OCI-LY1 (cell line): ENCODE measurements around the gene MTSS2.

ENCODE experiments used
- H2AFZ ChIP-seq: fragments of 200-600 bp; sonication (generic), shearing (Covaris generic); 2 replicates; pipeline ENCODE4 v1.6.0; 2014; ENCODE audit warnings: antibody characterized with exemption, mild to moderate bottlenecking, low read length
- H3F3A ChIP-seq: fragments of 200-600 bp; sonication (generic), shearing (Covaris generic); 2 replicates; pipeline ENCODE4 v1.6.0; 2014; ENCODE audit warnings: mild to moderate bottlenecking, antibody characterized with exemption, low read length, moderate library complexity; ENCODE audit not compliant: insufficient read depth
- H3K27ac ChIP-seq: fragments of 200-600 bp; sonication (generic); 2 replicates; pipeline ENCODE4 v1.5.1; 2014; ENCODE audit warnings: low read length, mixed run types, mild to moderate bottlenecking, low read depth; ENCODE audit not compliant: poor library complexity, severe bottlenecking
- H3K27me3 ChIP-seq: fragments of 200-600 bp; sonication (generic); 2 replicates; pipeline ENCODE4 v1.6.0; 2014; ENCODE audit warnings: antibody characterized with exemption, mild to moderate bottlenecking, low read length, moderate library complexity; ENCODE audit not compliant: insufficient read depth
- H3K36me3 ChIP-seq: fragments of 200-600 bp; sonication (generic); 2 replicates; pipeline ENCODE4 v1.6.1; 2014; ENCODE audit warnings: mild to moderate bottlenecking, antibody characterized with exemption, low read length, moderate library complexity, mixed read lengths; ENCODE audit not compliant: insufficient read depth
- H3K4me1 ChIP-seq: fragments of 200-600 bp; sonication (generic); 2 replicates; pipeline ENCODE4 v1.5.1; 2014; ENCODE audit warnings: mild to moderate bottlenecking, low read length, moderate library complexity; ENCODE audit not compliant: insufficient read depth, severe bottlenecking
- H3K4me2 ChIP-seq: fragments of 200-600 bp; sonication (generic), shearing (Covaris generic); 2 replicates; pipeline ENCODE4 v1.6.1; 2014; ENCODE audit warnings: low read length
- H3K4me3 ChIP-seq: fragments of 200-600 bp; sonication (generic); 2 replicates; pipeline ENCODE4 v1.5.1; 2014; ENCODE audit warnings: low read length, low read depth, mild to moderate bottlenecking, mixed read lengths; ENCODE audit not compliant: poor library complexity, severe bottlenecking
- H3K79me2 ChIP-seq: fragments of 200-600 bp; shearing (Covaris generic); 2 replicates; pipeline ENCODE4 v1.6.1; 2016; ENCODE audit warnings: mixed run types, low read length, mixed read lengths; ENCODE audit not compliant: insufficient read depth
- H3K9ac ChIP-seq: fragments of 200-600 bp; sonication (generic), shearing (Covaris generic); 2 replicates; pipeline ENCODE4 v1.6.1; 2014; ENCODE audit warnings: mild to moderate bottlenecking, low read length, mixed read lengths
- H3K9me2 ChIP-seq: fragments of 200-600 bp; sonication (generic), shearing (Covaris generic); 2 replicates; pipeline ENCODE4 v1.6.1; 2014; ENCODE audit warnings: low read depth, mild to moderate bottlenecking, low read length, mixed read lengths
- H3K9me3 ChIP-seq: fragments of 200-600 bp; shearing (Covaris generic); 2 replicates; pipeline ENCODE4 v1.6.1; 2014; ENCODE audit warnings: low read length, mixed read lengths
- H4K20me1 ChIP-seq: fragments of 200-600 bp; sonication (generic), shearing (Covaris generic); 2 replicates; pipeline ENCODE4 v1.6.0; 2016; ENCODE audit warnings: mild to moderate bottlenecking, low read length; ENCODE audit not compliant: insufficient read depth
- EZH2 ChIP-seq: fragments of 200-600 bp; sonication (generic), shearing (Covaris generic); IDR thresholded peaks from 2 replicates; pipeline ENCODE4 v1.8.0; 2017; ENCODE audit warnings: borderline replicate concordance, mixed run types, mild to moderate bottlenecking, antibody characterized with exemption, low read length, moderate library complexity, mixed read lengths
- TF ChIP-seq, protein P1 (sequence below): fragments of 200-600 bp; sonication (generic), shearing (Covaris generic); IDR thresholded peaks from 2 replicates; pipeline ENCODE4 v1.5.1; 2017; ENCODE audit warnings: mild to moderate bottlenecking, antibody characterized with exemption, low read length, moderate library complexity, mixed read lengths

Gene MTSS2

DNA sequence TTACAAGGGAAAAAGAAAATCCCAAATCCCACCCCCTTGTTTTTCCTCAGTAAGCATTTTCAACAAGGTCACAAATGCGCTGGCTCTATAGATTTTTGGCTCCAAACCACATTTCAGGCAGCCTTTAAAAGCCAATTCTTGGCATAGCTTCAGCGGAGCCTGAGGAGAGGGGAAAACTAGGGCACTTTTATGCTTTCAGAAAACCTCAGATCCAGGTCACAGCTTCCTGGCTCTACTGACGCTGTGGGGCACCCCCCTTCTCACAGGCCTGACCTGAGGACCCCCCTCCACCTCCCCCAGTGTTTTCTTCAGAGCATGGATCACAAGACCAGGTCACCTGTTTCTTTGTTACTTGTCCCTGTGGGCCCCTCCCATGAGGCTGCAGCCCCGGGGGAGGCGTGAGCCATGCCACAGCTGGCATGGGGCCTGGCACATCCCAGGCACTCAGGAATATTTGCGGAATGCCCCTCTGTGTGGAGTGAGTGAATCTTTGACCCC is 30.1 kb upstream of the MTSS2 start:
- H3K4me1 ChIP-seq = no peaks in the 10 kb centered on the region
- H3K27ac ChIP-seq = no peak overlapping the region
- H2AFZ ChIP-seq = no peak overlapping the region
- no peaks in the 10 kb centered on the region for H3K9me2 ChIP-seq
- no peaks in the 10 kb centered on the region for H3K27me3 ChIP-seq
- H3K79me2 ChIP-seq = no peaks in the 10 kb centered on the region
- no peaks in the 10 kb centered on the region for H4K20me1 ChIP-seq
- H3K4me2 ChIP-seq = no peak overlapping the region
- TF ChIP-seq, protein P1, sequence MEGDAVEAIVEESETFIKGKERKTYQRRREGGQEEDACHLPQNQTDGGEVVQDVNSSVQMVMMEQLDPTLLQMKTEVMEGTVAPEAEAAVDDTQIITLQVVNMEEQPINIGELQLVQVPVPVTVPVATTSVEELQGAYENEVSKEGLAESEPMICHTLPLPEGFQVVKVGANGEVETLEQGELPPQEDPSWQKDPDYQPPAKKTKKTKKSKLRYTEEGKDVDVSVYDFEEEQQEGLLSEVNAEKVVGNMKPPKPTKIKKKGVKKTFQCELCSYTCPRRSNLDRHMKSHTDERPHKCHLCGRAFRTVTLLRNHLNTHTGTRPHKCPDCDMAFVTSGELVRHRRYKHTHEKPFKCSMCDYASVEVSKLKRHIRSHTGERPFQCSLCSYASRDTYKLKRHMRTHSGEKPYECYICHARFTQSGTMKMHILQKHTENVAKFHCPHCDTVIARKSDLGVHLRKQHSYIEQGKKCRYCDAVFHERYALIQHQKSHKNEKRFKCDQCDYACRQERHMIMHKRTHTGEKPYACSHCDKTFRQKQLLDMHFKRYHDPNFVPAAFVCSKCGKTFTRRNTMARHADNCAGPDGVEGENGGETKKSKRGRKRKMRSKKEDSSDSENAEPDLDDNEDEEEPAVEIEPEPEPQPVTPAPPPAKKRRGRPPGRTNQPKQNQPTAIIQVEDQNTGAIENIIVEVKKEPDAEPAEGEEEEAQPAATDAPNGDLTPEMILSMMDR = no peak
- TF ChIP-seq EZH2 = no peak
- no peak overlapping the region for H3K4me3 ChIP-seq
- no peaks in the 10 kb centered on the region for H3F3A ChIP-seq
- no peaks in the 10 kb centered on the region for H3K9me3 ChIP-seq
- H3K36me3 ChIP-seq = peaks cover 12% of the 10 kb centered on the region; the same call in 1 of the 2 replicates
- H3K9ac ChIP-seq = no peak overlapping the region

DNA sequence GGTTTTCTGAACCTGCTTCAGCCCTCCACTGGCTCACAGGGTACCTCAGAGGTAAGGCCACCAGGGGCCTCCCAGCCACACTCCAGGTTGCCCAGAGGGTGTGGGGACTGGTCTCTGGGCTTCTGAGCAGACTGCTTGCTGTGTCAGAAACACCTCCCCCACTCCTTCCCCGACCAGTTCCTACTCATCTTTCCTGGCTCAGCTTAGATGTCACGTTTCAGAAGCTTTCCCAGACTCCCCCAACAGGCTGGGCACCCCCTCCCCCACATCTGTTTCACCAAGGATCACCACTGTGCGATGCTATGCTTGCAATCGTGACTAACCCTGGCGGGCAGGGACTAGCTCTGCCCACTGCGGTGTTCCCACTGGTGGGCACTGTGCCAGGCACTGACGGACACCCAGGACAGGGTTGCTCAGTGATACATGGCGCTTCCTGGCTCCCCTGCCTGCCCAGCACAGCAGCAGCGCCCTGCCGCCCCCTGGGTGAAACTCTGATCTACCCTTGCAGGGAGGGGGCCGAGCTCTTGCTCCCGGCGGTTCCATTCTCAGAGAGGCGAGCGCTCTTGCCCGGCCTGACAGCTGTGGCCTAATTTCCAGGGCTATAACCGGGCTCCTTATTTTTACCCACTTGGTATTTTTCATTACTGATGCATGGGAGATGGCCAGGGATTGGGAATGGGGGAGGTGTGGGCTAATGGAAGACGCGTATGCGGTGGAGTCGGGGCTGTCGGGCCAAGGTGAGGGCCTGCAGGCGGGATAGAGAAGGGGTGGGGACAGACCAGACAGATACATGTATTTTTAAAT is 29.4 kb upstream of the MTSS2 start:
- H3K36me3 ChIP-seq = peaks cover 10% of the 10 kb centered on the region; the same call in 1 of the 2 replicates
- no peaks in the 10 kb centered on the region for H3K4me1 ChIP-seq
- no peak for TF ChIP-seq EZH2
- TF ChIP-seq, protein P1 = no peak
- H3K27ac ChIP-seq = no peak overlapping the region
- H3K4me3 ChIP-seq = no peak overlapping the region
- H3K4me2 ChIP-seq = no peak overlapping the region
- H4K20me1 ChIP-seq = no peaks in the 10 kb centered on the region
- H3K9me2 ChIP-seq = no peaks in the 10 kb centered on the region
- H2AFZ ChIP-seq = no peak overlapping the region
- no peaks in the 10 kb centered on the region for H3K79me2 ChIP-seq
- no peaks in the 10 kb centered on the region for H3K27me3 ChIP-seq
- no peaks in the 10 kb centered on the region for H3F3A ChIP-seq
- no peak overlapping the region for H3K9ac ChIP-seq
- no peaks in the 10 kb centered on the region for H3K9me3 ChIP-seq

DNA sequence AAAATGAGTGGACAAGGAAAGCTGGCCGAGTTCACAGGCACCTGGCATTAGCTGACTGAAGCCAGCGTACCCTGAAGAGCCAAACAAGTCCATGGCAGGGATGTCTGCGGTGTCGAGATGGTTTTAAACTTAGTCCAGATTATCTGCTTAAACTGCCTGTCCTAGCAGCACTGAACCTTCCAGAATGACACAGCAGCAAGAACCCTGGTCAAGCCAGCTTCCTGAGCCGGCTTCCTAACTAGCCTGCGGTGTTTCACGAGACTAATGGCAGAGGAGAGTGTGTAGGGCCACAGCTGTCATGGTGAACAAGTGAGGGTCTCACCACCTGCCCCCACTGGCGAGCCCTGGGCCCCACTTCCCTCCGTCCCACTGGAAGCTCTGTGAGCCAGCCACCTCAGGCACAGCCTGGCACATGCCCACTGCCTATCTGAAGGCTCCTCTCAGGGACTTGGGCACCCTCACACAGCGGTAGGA is 28.8 kb upstream of the MTSS2 start:
- H3K9me3 ChIP-seq = no peaks in the 10 kb centered on the region
- H3K9ac ChIP-seq = no peak overlapping the region
- no peaks in the 10 kb centered on the region for H3K27me3 ChIP-seq
- H4K20me1 ChIP-seq = no peaks in the 10 kb centered on the region
- H3K4me2 ChIP-seq = no peak overlapping the region
- no peaks in the 10 kb centered on the region for H3K79me2 ChIP-seq
- no peaks in the 10 kb centered on the region for H3K4me1 ChIP-seq
- no peaks in the 10 kb centered on the region for H3K9me2 ChIP-seq
- no peaks in the 10 kb centered on the region for H3F3A ChIP-seq
- no peak for TF ChIP-seq EZH2
- TF ChIP-seq, protein P1 = no peak
- 0 out of 2 replicates have a peak, but pooled peaks cover 3% of the 10 kb centered on the region for H3K36me3 ChIP-seq
- H2AFZ ChIP-seq = no peak overlapping the region
- H3K4me3 ChIP-seq = no peak overlapping the region
- H3K27ac ChIP-seq = no peak overlapping the region
